HepG2 (cell line): ENCODE data around the gene SIK3. TPM values are rescaled to one million over a fixed set of nuclear protein-coding genes. Genes with fewer than 3 reads are reported as not detected.

Experiments
- ATAC-seq: fragments of 200-7000 bp; cut with Tn5 transposase; 3 replicates; pipeline ENCODE4 v1.9.1; 2020; ENCODE audit warnings: mild to moderate bottlenecking, moderate library complexity
- BruUV-seq: library from RNA; stranded (reverse); fragments of 400-500 nt; replicated peaks from 2 replicates; lab custom pipeline; 2021; lab: Mats Ljungman, UMichigan
- CTCF ChIA-PET: fragments of 300-600 bp; formaldehyde crosslinking; extraction: SDS; loops from one replicate; lab custom pipeline; 2021; ENCODE audit warnings: low total read pairs, inconsistent platforms, low intra/inter-chr PET ratio; lab: Yijun Ruan, JAX
- POLR2A ChIA-PET: fragments of 350-600 bp; sonication (Branson Sonifier 250); formaldehyde crosslinking; loops from one replicate; lab custom pipeline; 2020; ENCODE audit warnings: antibody characterized with exemption, inconsistent platforms; lab: Yijun Ruan, JAX
- DNase-seq: peaks from one replicate; pipeline ENCODE4 v3.0.0-alpha.2; 2015; ENCODE audit warnings: low spot score
- FAIRE-seq: peaks from 3 replicates; lab custom pipeline; 2011; peaks lifted over from hg19 to GRCh38; lab: Jason Lieb, UNC
- H2AFZ ChIP-seq: one replicate; pipeline ENCODE4 v1.6.1; 2011; ENCODE audit warnings: low read length, inconsistent platforms
- H3K27ac ChIP-seq: fragments of 300-600 bp; 3 replicates; pipeline ENCODE4 v1.8.0; 2011; ENCODE audit warnings: mixed run types, mild to moderate bottlenecking, mixed read lengths, low read length, inconsistent platforms; ENCODE audit not compliant: insufficient read depth; ENCODE audit errors: extremely low read length
- H3K27me3 ChIP-seq, 2 experiments: fragments of 200-600 bp in 1 of 2; 2 replicates in 1 of 2; 3 replicates in 1 of 2; pipeline versions ENCODE4 v1.6.0 to v1.8.0; 2011; ENCODE audit warnings: low read length in 2 of 2, mild to moderate bottlenecking in 2 of 2, moderate library complexity in 2 of 2, inconsistent platforms in 1 of 2; ENCODE audit not compliant: insufficient read depth in 2 of 2, control insufficient read depth in 1 of 2
- H3K36me3 ChIP-seq, 2 experiments: fragments of 200-600 bp in 1 of 2; replicated peaks in 1 of 2; 2 replicates in 1 of 2; 3 replicates in 1 of 2; pipeline versions ENCODE4 v1.5.1 to v1.8.0; 2011; ENCODE audit warnings: low read length in 2 of 2, inconsistent platforms in 1 of 2; ENCODE audit not compliant: insufficient read depth in 2 of 2, control insufficient read depth in 1 of 2
- H3K4me1 ChIP-seq: 2 replicates; pipeline ENCODE4 v1.5.1; 2012; ENCODE audit warnings: low read length, inconsistent platforms; ENCODE audit not compliant: insufficient read depth
- H3K4me2 ChIP-seq: 2 replicates; pipeline ENCODE4 v1.6.0; 2011; ENCODE audit warnings: low read depth, low read length, inconsistent platforms
- H3K4me3 ChIP-seq, 3 experiments: fragments of 200-600 bp in 1 of 3; sonication (generic), shearing (Covaris generic) in 1 of 3; replicated peaks in 1 of 3; 2 replicates each; pipeline ENCODE4 v1.5.1; 2011 to 2016; ENCODE audit warnings: low read length in 3 of 3, inconsistent platforms in 2 of 3, low read depth in 2 of 3, mild to moderate bottlenecking in 2 of 3, control low read depth in 1 of 3, mixed read lengths in 1 of 3; ENCODE audit not compliant: insufficient read depth in 1 of 3
- H3K79me2 ChIP-seq: one replicate; pipeline ENCODE4 v1.6.1; 2011; ENCODE audit warnings: low read length, inconsistent platforms; ENCODE audit not compliant: insufficient read depth
- H3K9ac ChIP-seq: 2 replicates; pipeline ENCODE4 v1.6.0; 2011; ENCODE audit warnings: mild to moderate bottlenecking, low read depth, low read length, inconsistent platforms; ENCODE audit not compliant: insufficient read depth
- H3K9me3 ChIP-seq: 2 replicates; pipeline ENCODE4 v1.5.1; 2012; ENCODE audit warnings: mild to moderate bottlenecking, low read length
- H4K20me1 ChIP-seq: 2 replicates; pipeline ENCODE4 v1.6.0; 2011; ENCODE audit warnings: inconsistent platforms, mild to moderate bottlenecking, low read length, moderate library complexity; ENCODE audit not compliant: insufficient read depth
- ATF7 ChIP-seq, 2 experiments: fragments of 450-650 bp in 1 of 2; sonication (generic) in 1 of 2; formaldehyde crosslinking in 1 of 2; IDR thresholded peaks; 2 replicates each; pipeline versions ENCODE4 v1.4.0 to v1.6.1; 2016 to 2020; ENCODE audit warnings: antibody characterized with exemption in 1 of 2, mild to moderate bottlenecking in 1 of 2, missing genetic modification reagents in 1 of 2
- HINFP ChIP-seq: sonication (generic); formaldehyde crosslinking; IDR thresholded peaks from 2 replicates; pipeline ENCODE4 v1.4.0; 2020; ENCODE audit warnings: low read depth, mild to moderate bottlenecking, missing genetic modification reagents
- HIVEP1 ChIP-seq: sonication (generic); formaldehyde crosslinking; IDR thresholded peaks from 2 replicates; pipeline ENCODE4 v1.4.0; 2020; ENCODE audit warnings: mild to moderate bottlenecking, missing genetic modification reagents
- MIER3 ChIP-seq: IDR thresholded peaks from 2 replicates; pipeline ENCODE4 v1.6.1; 2016; ENCODE audit warnings: missing compliant biosample characterization, borderline replicate concordance
- ZNF577 ChIP-seq: sonication (generic); formaldehyde crosslinking; IDR thresholded peaks from 2 replicates; pipeline ENCODE4 v1.4.0; 2020; ENCODE audit warnings: mild to moderate bottlenecking, low read depth, missing genetic modification reagents, borderline replicate concordance
- WGBS: methylation state at CpG from one replicate; pipeline ENCODE4 v1.1.6; 2017; ENCODE audit warnings: low lambda C conversion rate; 5-methylcytosine and 5-hydroxymethylcytosine counted together
- in situ Hi-C: cut with HindIII; loops from 2 replicates; pipeline ENCODE4 v1.10.0; 2017; ENCODE audit warnings: low pct_unique_long_range_greater_than_20kb; ENCODE audit not compliant: extremely low pct_ligation_motif_present
- intact Hi-C: fragments of 100-400 bp; cut with micrococcal nuclease; formaldehyde crosslinking; loops from one replicate; pipeline ENCODE4 v1.10.0; 2022; ENCODE audit not compliant: unreplicated experiment
- polyA plus RNA-seq, 8 experiments: library from polyadenylated mRNA; depleted of rRNA in 3 of 8; stranded (reverse) in 7 of 8; unstranded in 1 of 8; fragments of >200 nt; fragmentation: Illumina TruSeq in 4 of 8; extraction: Trizol in 4 of 8; gene quantifications; 2 replicates each; pipeline versions ENCODE4 v1.2.1 to v1.2.3, GENCODE V29; 2011 to 2016; ENCODE audit warnings: low read depth in 4 of 8, missing spikeins in 1 of 8, mixed read lengths in 1 of 8; ENCODE audit not compliant: insufficient read depth in 1 of 8
- total RNA-seq, 5 experiments: library from RNA; depleted of rRNA; stranded (reverse); fragments of >200 nt; fragmentation: Illumina TruSeq; extraction: Trizol; gene quantifications; 2 replicates each; pipeline ENCODE4 v1.2.3, GENCODE V29; 2016; ENCODE audit warnings: low read depth in 1 of 5

The SIK3 gene
- total and polyA plus RNA-seq, 2 of the 13 experiments (the other 11 are each of a cell fraction or from before 2014, with no cell fraction given), result 5.7 to 9.8 TPM

GRCh38 chr11:117097014-117097388, 1.2 kb downstream of the SIK3 start:
- Histone ChIP-seq H3K4me2 (peak overlapping the region; percentile 91), H4K20me1 (peaks cover 42% of the 10 kb centered on the region), H3K27ac (peak overlapping the region; percentile 80), H3K36me3 (0 out of 5 replicates have a peak, but pooled peaks cover 0 to under 1% of the 10 kb centered on the region in 2 experiments), H3K79me2 (peaks cover 58% of the 10 kb centered on the region), H2AFZ (no peak overlapping the region)
- in situ Hi-C loops, result loop anchor here (5.0 to 10.0 kb wide), 2 partner anchors 215 to 302 kb away; partner anchors contain the start of gene APOA5
- no peak for DNase-seq
- WGBS, result 15% methylated on average over 6 of the region's 6 CpGs
- TF ChIP-seq ZNF577 (no peak), ATF7 (IDR thresholded peaks at IDR 0.05) (no peak), ATF7 (CRISPR knock-in tag; IDR thresholded peaks at IDR 0.05) (no peak), HINFP (CRISPR knock-in tag) (no peak), MIER3 (0 out of 2 replicates have a peak, but pooled peaks have one; percentile 7), HIVEP1 (CRISPR knock-in tag) (no peak)
- TF ChIP-seq, all 625 proteins: peak for 1
- FAIRE-seq (no peak), ATAC-seq (no peak)
- peak overlapping the region; percentile 88 for H3K9ac ChIP-seq
- ChIA-PET CTCF (no interaction called here), POLR2A (interaction anchor here (0.9 to 5.8 kb wide), 13 partner anchors 10 to 306 kb away, joined by 3 to 69 read pairs (median 7); partner anchors contain the start of genes APOA1, APOC3 and PAFAH1B2)
- BruUV-seq, result no TSS peak
- peak overlapping the region; percentile 79 to 89 (median 87) for H3K4me3 ChIP-seq
- H3K9me3 ChIP-seq, result no peaks in the 10 kb centered on the region
- intact Hi-C loops, result loop anchor here (2.0 to 5.0 kb wide), 2 partner anchors 75 to 168 kb away; no protein-coding TSS in a partner anchor
- H3K4me1 ChIP-seq, result peaks cover 68% of the 10 kb centered on the region
- H3K27me3 ChIP-seq, result no peaks in the 10 kb centered on the region; a peak in 1 of 5 replicates
